Heart left ventricle (tissue), 13 donors: ENCODE measurements around the gene TTN.

Experiments used
- CTCF ChIP-seq, 12 donors: fragments of 200-600 bp; sonication (generic) in 4 of 12; IDR thresholded peaks; one replicate each; pipeline versions ENCODE4 v1.5.0 to v1.8.0; 2018 to 2022; ENCODE audit warnings: antibody characterized with exemption in 12 of 12, mild to moderate bottlenecking in 5 of 12
- POLR2A ChIP-seq, 2 donors: fragments of 450-650 bp; IDR thresholded peaks; one replicate each; pipeline ENCODE4 v1.6.1; 2017; ENCODE audit warnings: antibody characterized with exemption in 2 of 2, mild to moderate bottlenecking in 2 of 2, moderate library complexity in 2 of 2
- donor health status: ischemic (EF 13 %, LVEDD 7.1; RV severe dilation, severe dysfunction).
- donor health status: DM: no; HTN: yes; CAD: no.
- donor health status: DM: no; HTN: no; CAD: no.
- donor health status: ischemic (EF 25% LVEDD 6.9; RV normal size, moderate dysfunction).
- donor health status: ischemic (EF 25% LVEDD 5.7; RV mildly dilated, moderate dysfunction).
- donor health status: ischemic (EF 35%, LVEDD 5.7; RV mildly dilated, moderate dysfunction).
- donor health status: nonischemic (EF 11% LVEDD 7.7; RV severe dilation, severe dysfunction).
- donor health status: DM: yes; HTN: yes; CAD: no.
- donor health status: PGD.
- donor health status: ischemic (EF 29% LVEDD 5.4; RV normal size, mild dysfunction).
- donor health status: nonischemic (EF 23%, LVEDD 6.1; RV moderate dilation, normal function).

GRCh38 chr2:178485356-178485755, 321.9 kb downstream of the TTN start:
- TF ChIP-seq POLR2A (IDR thresholded peaks at IDR 0.05) (no peak), CTCF (IDR thresholded peaks at IDR 0.05) (no peak)
